GM18907 (cell line): Measurements from ENCODE around the gene EML4.
"Not testable (repeated sequence)": the region's sequence is repeated elsewhere in the genome, so short reads cannot be mapped to it uniquely, and the experiment has no call there.

ENCODE experiments used
- ATAC-seq: cut with Tn5 transposase; IDR thresholded peaks from one replicate; pipeline ENCODE4 v1.9.1; 2021; ENCODE audit warnings: mild to moderate bottlenecking, moderate library complexity; ENCODE audit not compliant: unreplicated experiment

Gene EML4

GRCh38 chr2:42369532-42370229 is 200.5 kb downstream of the EML4 start:
- no peak for ATAC-seq

GRCh38 chr2:42371611-42372473 is 202.7 kb downstream of the EML4 start:
- no peak for ATAC-seq

GRCh38 chr2:42372474-42373200 is 203.5 kb downstream of the EML4 start:
- no peak for ATAC-seq

GRCh38 chr2:42376758-42377157 is 207.6 kb downstream of the EML4 start:
- ATAC-seq = no peak

- ATAC-seq = no peak
Measured at GRCh38 chr2:42378415-42378814, 209.3 kb downstream of the EML4 start.

- ATAC-seq = not testable (repeated sequence)
Measured at GRCh38 chr2:42380026-42380425, 210.9 kb downstream of the EML4 start.

- ATAC-seq = no peak
Measured at GRCh38 chr2:42382144-42382543, 213.0 kb downstream of the EML4 start.
